Measurements from ENCODE around the gene POC1A.

DNA sequence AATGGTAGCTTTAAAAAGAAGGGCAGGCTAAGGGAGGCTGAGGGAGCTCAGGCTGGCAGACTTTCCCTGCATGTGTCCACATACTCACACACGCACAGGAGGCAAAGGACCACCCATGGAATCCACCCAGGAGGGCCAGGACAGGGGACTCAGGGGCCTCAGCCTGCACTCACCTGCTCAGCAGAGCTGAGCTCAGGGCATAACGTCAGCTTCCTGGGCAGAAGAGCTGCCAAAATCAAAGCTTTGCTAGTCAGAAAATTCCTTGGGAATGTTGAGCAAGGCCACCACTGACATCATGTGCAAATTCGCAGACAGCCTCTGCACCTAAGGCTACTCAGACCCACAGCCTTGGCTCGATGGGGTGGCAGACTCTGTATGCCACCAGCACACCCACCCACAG is 27.3 kb upstream of the POC1A start:
- TF ChIP-seq, protein P1, sequence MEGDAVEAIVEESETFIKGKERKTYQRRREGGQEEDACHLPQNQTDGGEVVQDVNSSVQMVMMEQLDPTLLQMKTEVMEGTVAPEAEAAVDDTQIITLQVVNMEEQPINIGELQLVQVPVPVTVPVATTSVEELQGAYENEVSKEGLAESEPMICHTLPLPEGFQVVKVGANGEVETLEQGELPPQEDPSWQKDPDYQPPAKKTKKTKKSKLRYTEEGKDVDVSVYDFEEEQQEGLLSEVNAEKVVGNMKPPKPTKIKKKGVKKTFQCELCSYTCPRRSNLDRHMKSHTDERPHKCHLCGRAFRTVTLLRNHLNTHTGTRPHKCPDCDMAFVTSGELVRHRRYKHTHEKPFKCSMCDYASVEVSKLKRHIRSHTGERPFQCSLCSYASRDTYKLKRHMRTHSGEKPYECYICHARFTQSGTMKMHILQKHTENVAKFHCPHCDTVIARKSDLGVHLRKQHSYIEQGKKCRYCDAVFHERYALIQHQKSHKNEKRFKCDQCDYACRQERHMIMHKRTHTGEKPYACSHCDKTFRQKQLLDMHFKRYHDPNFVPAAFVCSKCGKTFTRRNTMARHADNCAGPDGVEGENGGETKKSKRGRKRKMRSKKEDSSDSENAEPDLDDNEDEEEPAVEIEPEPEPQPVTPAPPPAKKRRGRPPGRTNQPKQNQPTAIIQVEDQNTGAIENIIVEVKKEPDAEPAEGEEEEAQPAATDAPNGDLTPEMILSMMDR (IDR thresholded peaks at IDR 0.05; ENCODE audit: extremely low read depth in 1 of 2, insufficient read depth in 1 of 2, low read depth in 1 of 2, low read length in 2 of 2): no peak
- no peak for TF ChIP-seq EZH2 (IDR thresholded peaks at IDR 0.05; ENCODE audit: borderline replicate concordance, low read depth, low read length, severe bottlenecking)
- no peak for TF ChIP-seq POLR2A (IDR thresholded peaks at IDR 0.05; ENCODE audit: low read depth, low read length)
- no peak for TF ChIP-seq POLR2AphosphoS5 (IDR thresholded peaks at IDR 0.05; ENCODE audit: insufficient read depth, low read depth, low read length)
- TF ChIP-seq, protein P2, sequence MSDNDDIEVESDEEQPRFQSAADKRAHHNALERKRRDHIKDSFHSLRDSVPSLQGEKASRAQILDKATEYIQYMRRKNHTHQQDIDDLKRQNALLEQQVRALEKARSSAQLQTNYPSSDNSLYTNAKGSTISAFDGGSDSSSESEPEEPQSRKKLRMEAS (IDR thresholded peaks at IDR 0.05; ENCODE audit: insufficient read depth, insufficient read length): no peak
- no peak for TF ChIP-seq FOS (IDR thresholded peaks at IDR 0.05; ENCODE audit: borderline replicate concordance, insufficient read depth, low read length)
- no peak for TF ChIP-seq GATA2 (IDR thresholded peaks at IDR 0.05; ENCODE audit: insufficient read depth, insufficient read length, low read depth, low read length)
- TF ChIP-seq MYC (IDR thresholded peaks at IDR 0.05; ENCODE audit: low read depth, low read length): no peak

Measured in endothelial cell of umbilical vein (primary cell).